Naive thymus-derived CD4-positive, alpha-beta T cell (primary cell): Measurements from ENCODE around the gene TUBB2B. TPM values are rescaled to one million over a fixed set of nuclear protein-coding genes. Genes with fewer than 3 reads are reported as not detected.
A peak's percentile ranks its signal among the peaks of the same experiment; 100 is the strongest.

Source experiments
- ATAC-seq: fragments of 150-1000 bp; cut with Tn5 transposase; 2 replicates; pipeline ENCODE4 v1.10.0; 2021; ENCODE audit warnings: mild to moderate bottlenecking, moderate library complexity
- CTCF ChIA-PET: fragments of 350-600 bp; sonication (Branson Sonifier 250); formaldehyde crosslinking; loops from one replicate; lab custom pipeline; 2021; ENCODE audit warnings: antibody characterized with exemption; lab: Charles Lee
- POLR2A ChIA-PET: fragments of 350-600 bp; sonication (Branson Sonifier 250); formaldehyde crosslinking; loops from one replicate; lab custom pipeline; 2021; ENCODE audit warnings: antibody characterized with exemption, inconsistent platforms; lab: Charles Lee
- DNase-seq, 9 donors: peaks; one replicate each; pipeline versions ENCODE4 v3.0.0 to v3.0.0-alpha.2; 2020 to 2022; ENCODE audit warnings: mixed read lengths in 1 of 9
- H3K27ac ChIP-seq: one replicate; pipeline ENCODE4 v1.7.0; 2013; ENCODE audit warnings: mild to moderate bottlenecking, low read depth, low read length, moderate library complexity
- H3K27me3 ChIP-seq, 2 donors: one replicate each; pipeline ENCODE4 v1.7.0; 2013; ENCODE audit warnings: low read length in 2 of 2, mild to moderate bottlenecking in 2 of 2, moderate library complexity in 2 of 2; ENCODE audit not compliant: control insufficient read depth in 2 of 2, insufficient read depth in 2 of 2
- H3K36me3 ChIP-seq, 3 experiments: 1 replicate in 2 of 3; 2 replicates in 1 of 3; pipeline ENCODE4 v1.7.0; 2013; ENCODE audit warnings: low read length in 3 of 3, mild to moderate bottlenecking in 3 of 3, moderate library complexity in 1 of 3; ENCODE audit not compliant: insufficient read depth in 3 of 3, control insufficient read depth in 2 of 3
- H3K4me1 ChIP-seq, 2 donors: one replicate each; pipeline ENCODE4 v1.7.0; 2013; ENCODE audit warnings: low read length in 2 of 2, mild to moderate bottlenecking in 2 of 2, moderate library complexity in 1 of 2; ENCODE audit not compliant: control insufficient read depth in 2 of 2, insufficient read depth in 2 of 2
- H3K4me3 ChIP-seq: 2 replicates; pipeline ENCODE4 v1.7.0; 2013; ENCODE audit warnings: mild to moderate bottlenecking, low read length
- H3K9me3 ChIP-seq, 3 experiments: 1 replicate in 2 of 3; 2 replicates in 1 of 3; pipeline ENCODE4 v1.7.0; 2013; ENCODE audit warnings: low read length in 3 of 3; ENCODE audit not compliant: control insufficient read depth in 2 of 3
- H3K27ac Mint-ChIP-seq, 9 donors: one replicate each; pipeline ENCODE4 v1.8.0; 2020 to 2022; ENCODE audit warnings: mixed read lengths in 9 of 9, mild to moderate bottlenecking in 8 of 9, moderate library complexity in 5 of 9, inconsistent platforms in 2 of 9
- H3K27me3 Mint-ChIP-seq, 5 donors: one replicate each; pipeline ENCODE4 v1.8.0; 2021 to 2022; ENCODE audit warnings: mixed read lengths in 5 of 5, mild to moderate bottlenecking in 1 of 5
- H3K36me3 Mint-ChIP-seq, 5 donors: one replicate each; pipeline ENCODE4 v1.8.0; 2020 to 2022; ENCODE audit warnings: mixed read lengths in 5 of 5, mild to moderate bottlenecking in 3 of 5, inconsistent platforms in 1 of 5
- H3K4me1 Mint-ChIP-seq, 7 donors: one replicate each; pipeline ENCODE4 v1.8.0; 2020 to 2022; ENCODE audit warnings: mixed read lengths in 7 of 7, mild to moderate bottlenecking in 3 of 7, inconsistent platforms in 1 of 7
- H3K4me3 Mint-ChIP-seq, 10 donors: one replicate each; pipeline ENCODE4 v1.8.0; 2020 to 2022; ENCODE audit warnings: mild to moderate bottlenecking in 10 of 10, mixed read lengths in 10 of 10, moderate library complexity in 6 of 10, inconsistent platforms in 2 of 10
- H3K9me3 Mint-ChIP-seq, 11 donors: one replicate each; pipeline ENCODE4 v1.8.0; 2020 to 2022; ENCODE audit warnings: mixed read lengths in 11 of 11, mild to moderate bottlenecking in 4 of 11, inconsistent platforms in 1 of 11, moderate library complexity in 1 of 11
- intact Hi-C, 2 donors: fragments of 100-400 bp; cut with micrococcal nuclease; formaldehyde crosslinking; loops; one replicate each; pipeline ENCODE4 v1.15.1; 2023
- polyA plus RNA-seq, 2 donors: library from polyadenylated mRNA; unstranded; fragments of 300-500 nt; fragmentation: Illumina TruSeq; gene quantifications; one replicate each; pipeline ENCODE4 v1.2.3, GENCODE V29; 2021
- total RNA-seq, 6 experiments: library from RNA in 5 of 6; stranded (reverse) in 5 of 6; gene quantifications; 1 replicate in 5 of 6; 2 replicates in 1 of 6; pipeline ENCODE4 v1.2.3 and lab custom pipeline; 2021 to 2026

Gene TUBB2B
- total and polyA plus RNA-seq, 7 experiments from 2014 or later: 0.18 to 1.6 (median 0.40) TPM; not detected in 3

DNA sequence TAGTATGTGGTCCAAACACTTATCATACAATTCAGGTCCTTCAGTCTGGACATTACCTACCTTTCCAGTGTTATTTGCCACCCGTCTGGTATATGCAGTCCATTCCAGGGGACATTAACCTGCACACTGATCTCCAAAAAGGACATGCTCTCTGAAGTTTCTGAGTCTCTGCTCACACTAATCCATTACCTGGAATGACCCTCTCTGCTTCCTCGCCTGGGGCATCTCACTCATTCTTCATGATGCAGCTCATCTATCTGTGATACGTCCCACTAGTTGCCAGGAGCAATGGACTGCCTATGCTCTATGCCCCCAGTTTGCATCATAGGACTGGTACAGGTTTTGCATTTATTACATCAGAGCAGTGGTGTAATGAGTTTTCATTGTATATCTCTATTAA is 5.9 kb upstream of the TUBB2B start:
- Histone ChIP-seq H3K9me3 (no peaks in the 10 kb centered on the region), H3K4me3 (no peak overlapping the region), H3K4me1 (peaks cover 21 to 28% of the 10 kb centered on the region in 2 donors), H3K27me3 (peaks cover 26 to 40% of the 10 kb centered on the region in 2 donors), H3K36me3 (no peaks in the 10 kb centered on the region), H3K27ac (no peak overlapping the region)
- CTCF ChIA-PET: interaction anchor here (0.7 kb wide), 1 partner anchor 19 kb away, joined by 3 read pairs; no protein-coding TSS in a partner anchor
- Mint-ChIP-seq H3K9me3 (peaks cover 0 to 6% (median 0%) of the 10 kb centered on the region in 11 donors), H3K27me3 (peaks cover 74 to 94% (median 88%) of the 10 kb centered on the region in 5 donors), H3K4me3 (no peak overlapping the region), H3K4me1 (peaks cover 22 to 47% (median 39%) of the 10 kb centered on the region in 7 donors), H3K27ac (no peak overlapping the region), H3K36me3 (no peaks in the 10 kb centered on the region)
- intact Hi-C loops: loop anchor here in 1 of 2 donors (5.0 kb wide), 1 partner anchor 91 kb away; no protein-coding TSS in a partner anchor
- POLR2A ChIA-PET: interaction anchor here (0.9 kb wide), 1 partner anchor 467 kb away, joined by 3 read pairs; no protein-coding TSS in a partner anchor
- no peak for ATAC-seq
- no peak for DNase-seq

DNA sequence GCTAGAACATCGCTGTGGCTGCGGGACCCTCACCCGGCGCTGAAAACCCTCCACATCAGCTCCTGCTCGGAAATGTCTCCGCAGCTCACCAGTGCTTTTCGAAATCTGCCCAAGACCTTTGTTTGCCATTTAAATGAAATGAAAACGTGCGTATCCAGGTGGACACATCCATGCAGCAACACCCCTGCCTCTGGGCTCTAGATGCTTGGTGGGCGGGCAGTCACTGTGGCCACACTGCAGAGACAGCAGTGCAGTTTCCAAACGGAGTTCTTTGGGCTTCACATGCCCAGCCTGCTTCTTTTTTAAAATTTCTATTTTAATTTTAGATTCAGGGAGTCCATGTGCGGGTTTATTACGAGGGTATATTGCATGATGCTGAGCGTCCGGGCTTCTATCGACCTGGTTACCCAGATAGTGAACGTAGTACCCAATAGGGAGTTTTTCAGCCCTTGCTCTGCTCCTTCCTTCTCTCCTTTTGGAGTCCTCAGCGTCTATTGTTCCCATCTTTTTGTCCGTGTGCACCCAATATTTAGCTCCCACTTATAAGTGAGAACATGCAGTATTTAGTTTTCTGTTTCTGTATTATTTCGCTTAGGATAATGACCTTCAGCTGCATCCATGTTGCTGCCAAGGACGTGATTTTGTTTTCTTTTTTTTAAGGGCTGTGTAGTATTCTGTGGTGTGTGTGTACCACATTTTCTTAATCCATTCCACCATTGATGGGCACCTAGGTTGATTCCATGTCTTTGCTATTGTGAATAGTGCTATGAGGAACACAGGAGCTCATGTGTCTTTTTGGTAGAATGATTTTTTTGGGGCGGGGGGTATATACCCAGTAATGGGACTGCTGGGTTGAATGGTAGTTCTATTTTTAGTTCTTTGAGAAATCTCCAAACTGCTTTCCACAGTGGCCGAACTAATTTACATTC is 4.8 kb upstream of the TUBB2B start:
- Histone ChIP-seq H3K27me3 (peaks cover 26 to 45% of the 10 kb centered on the region in 2 donors), H3K4me1 (peaks cover 31 to 37% of the 10 kb centered on the region in 2 donors), H3K9me3 (no peaks in the 10 kb centered on the region), H3K27ac (no peak overlapping the region), H3K36me3 (no peaks in the 10 kb centered on the region), H3K4me3 (peak overlapping the region; percentile 38)
- peak overlapping the region in 9 of 10 donors; percentile 26 to 92 (median 70) for H3K4me3 Mint-ChIP-seq
- POLR2A ChIA-PET: interaction anchor here (0.6 kb wide), 1 partner anchor 35 kb away, joined by 3 read pairs; no protein-coding TSS in a partner anchor
- peaks cover 0 to 6% (median 0%) of the 10 kb centered on the region in 11 donors for H3K9me3 Mint-ChIP-seq
- peaks cover 22 to 53% (median 39%) of the 10 kb centered on the region in 7 donors for H3K4me1 Mint-ChIP-seq
- H3K27ac Mint-ChIP-seq: peak overlapping the region in 1 of 9 donors; percentile 34
- intact Hi-C loops: loop anchor here in 1 of 2 donors (5.0 kb wide), 1 partner anchor 90 kb away; no protein-coding TSS in a partner anchor
- DNase-seq (no peak), ATAC-seq (no peak)
- H3K27me3 Mint-ChIP-seq: peaks cover 79 to 91% (median 87%) of the 10 kb centered on the region in 5 donors
- CTCF ChIA-PET: interaction anchor here (0.6 to 0.8 kb wide), 2 partner anchors 221 to 283 kb away, joined by 3 to 5 read pairs; no protein-coding TSS in a partner anchor
- peaks cover 0 to 1% (median 0%) of the 10 kb centered on the region in 5 donors for H3K36me3 Mint-ChIP-seq

DNA sequence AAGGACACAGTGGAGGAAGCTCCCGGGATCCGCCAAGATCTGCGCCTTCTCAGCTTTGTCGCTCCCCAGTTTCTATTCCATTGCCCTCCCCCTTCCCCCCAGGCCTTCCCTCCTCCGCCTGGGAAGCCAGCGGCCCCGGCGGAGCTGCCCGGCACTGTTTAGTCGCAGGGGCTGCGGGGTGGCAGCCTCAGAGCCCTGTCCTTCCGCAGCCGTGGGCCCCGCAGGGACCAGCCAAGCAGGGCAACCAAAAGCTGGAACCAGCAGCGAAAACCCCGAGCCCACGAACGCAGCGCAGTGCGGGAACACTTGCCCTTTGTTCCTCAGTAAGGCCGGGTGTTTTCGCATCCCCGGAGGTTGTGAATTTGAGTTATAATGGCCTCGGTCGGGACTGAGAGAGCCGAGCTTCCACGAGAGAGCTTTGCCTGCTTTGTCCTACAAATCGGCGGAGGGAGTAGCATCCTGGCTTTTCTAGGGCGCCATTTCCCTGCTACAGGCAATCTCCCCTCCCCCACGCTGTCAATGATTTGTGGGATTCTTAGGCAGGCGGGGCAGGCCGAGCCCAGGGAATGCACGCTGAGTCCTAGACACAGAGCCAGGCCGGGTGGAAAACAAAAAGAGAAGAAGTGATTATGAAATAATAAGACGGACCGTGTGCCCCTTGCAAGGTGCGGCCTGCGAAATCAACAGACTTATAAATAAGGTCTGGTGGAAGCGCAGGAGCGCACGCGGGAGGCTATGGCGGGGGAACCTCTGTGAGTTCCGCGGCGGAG is 4.0 kb upstream of the TUBB2B start:
- ATAC-seq (no peak), DNase-seq (peak in 2 of 9 donors; percentile 11 to 20)
- H3K27ac Mint-ChIP-seq: no peak overlapping the region
- ChIA-PET POLR2A (interaction anchor here (0.8 to 1.4 kb wide), 3 partner anchors 20 to 242 kb away, joined by 3 to 4 read pairs (median 4); no protein-coding TSS in a partner anchor), CTCF (interaction anchor here (0.7 kb wide), 1 partner anchor 513 kb away, joined by 3 read pairs; no protein-coding TSS in a partner anchor)
- peaks cover 38 to 45% of the 10 kb centered on the region in 2 donors for H3K4me1 ChIP-seq
- H3K4me3 Mint-ChIP-seq: peak overlapping the region; percentile 26 to 92 (median 67)
- H3K36me3 ChIP-seq: no peaks in the 10 kb centered on the region
- H3K27me3 ChIP-seq: peaks cover 26 to 49% of the 10 kb centered on the region in 2 donors
- intact Hi-C loops: loop anchor here in 1 of 2 donors (2.0 to 5.0 kb wide), 2 partner anchors 89 to 1619 kb away; no protein-coding TSS in a partner anchor
- H3K9me3 Mint-ChIP-seq: peaks cover 0 to 6% (median 0%) of the 10 kb centered on the region in 11 donors
- peaks cover 0 to 1% (median 0%) of the 10 kb centered on the region in 5 donors for H3K36me3 Mint-ChIP-seq
- H3K9me3 ChIP-seq: no peaks in the 10 kb centered on the region
- H3K27ac ChIP-seq: no peak overlapping the region
- H3K4me1 Mint-ChIP-seq: peaks cover 25 to 61% (median 42%) of the 10 kb centered on the region in 7 donors
- peaks cover 73 to 91% (median 88%) of the 10 kb centered on the region in 5 donors for H3K27me3 Mint-ChIP-seq
- H3K4me3 ChIP-seq: peak overlapping the region; percentile 38

DNA sequence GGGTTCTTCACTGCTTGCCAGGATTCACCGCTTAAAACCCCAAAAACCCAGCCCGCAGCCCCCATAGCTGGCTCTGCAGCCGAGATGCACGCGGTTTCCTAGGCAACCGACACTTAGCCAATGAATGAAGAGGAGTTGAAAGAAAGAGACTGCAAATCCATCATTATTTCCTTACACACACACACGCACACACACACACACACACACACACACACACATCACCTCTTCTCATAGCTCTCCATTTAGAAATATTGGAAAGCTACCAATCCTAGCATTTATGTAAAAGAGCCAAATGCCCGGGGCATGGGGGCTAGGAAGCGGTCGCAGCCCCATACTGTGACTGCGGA is 3.4 kb upstream of the TUBB2B start:
- Histone ChIP-seq H3K4me3 (no peak overlapping the region), H3K4me1 (peaks cover 38 to 45% of the 10 kb centered on the region in 2 donors), H3K9me3 (no peaks in the 10 kb centered on the region), H3K27ac (no peak overlapping the region), H3K36me3 (no peaks in the 10 kb centered on the region), H3K27me3 (peaks cover 30 to 50% of the 10 kb centered on the region in 2 donors)
- Mint-ChIP-seq H3K4me3 (peak overlapping the region; percentile 26 to 92 (median 54)), H3K27ac (peak overlapping the region in 1 of 9 donors; percentile 73), H3K9me3 (peaks cover 0 to 6% (median 0%) of the 10 kb centered on the region in 11 donors), H3K27me3 (peaks cover 73 to 91% (median 88%) of the 10 kb centered on the region in 5 donors), H3K4me1 (peaks cover 25 to 65% (median 42%) of the 10 kb centered on the region in 7 donors), H3K36me3 (peaks cover 0 to 1% (median 0%) of the 10 kb centered on the region in 5 donors)
- POLR2A ChIA-PET: interaction anchor here (0.6 to 1.4 kb wide), 4 partner anchors 21 to 292 kb away, joined by 3 to 4 read pairs (median 4); no protein-coding TSS in a partner anchor
- intact Hi-C loops: loop anchor here in 1 of 2 donors (2.0 to 5.0 kb wide), 2 partner anchors 89 to 1618 kb away; no protein-coding TSS in a partner anchor
- CTCF ChIA-PET: no interaction called here
- DNase-seq (no peak), ATAC-seq (no peak)

DNA sequence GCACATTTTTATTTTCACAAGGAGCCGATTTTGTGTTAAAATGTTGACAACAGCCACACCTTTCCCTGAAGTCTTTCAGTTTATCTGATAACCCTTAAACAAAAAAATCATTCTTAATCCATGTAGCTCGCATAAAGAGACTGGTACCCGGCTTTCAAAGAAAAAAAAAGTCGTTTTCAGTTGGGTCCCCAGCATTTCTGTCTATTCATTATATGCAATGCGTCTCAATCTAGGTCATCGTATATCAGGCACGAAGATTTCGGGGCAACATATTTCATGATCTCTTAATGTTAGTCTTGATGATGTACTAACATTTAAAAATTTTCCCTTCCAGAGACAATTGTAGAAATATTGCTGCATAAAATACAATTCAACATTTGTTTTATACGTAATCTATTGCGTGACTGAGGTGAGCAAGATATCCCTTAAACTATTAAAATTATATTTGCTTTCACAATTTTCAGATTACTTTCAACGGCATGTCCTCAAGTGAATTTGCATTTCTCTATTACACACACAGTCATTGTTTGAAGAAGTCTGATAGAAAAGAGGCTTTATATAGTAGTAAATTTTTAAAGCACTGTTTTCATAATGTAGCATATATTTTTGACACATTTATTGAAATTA is 2.9 kb upstream of the TUBB2B start:
- Mint-ChIP-seq H3K36me3 (peaks cover 0 to 1% (median 0%) of the 10 kb centered on the region in 5 donors), H3K27me3 (peaks cover 68 to 90% (median 87%) of the 10 kb centered on the region in 5 donors), H3K4me3 (peak overlapping the region in 9 of 10 donors; percentile 15 to 92 (median 89)), H3K4me1 (peaks cover 25 to 65% (median 39%) of the 10 kb centered on the region in 7 donors), H3K27ac (peak overlapping the region in 1 of 9 donors; percentile 73), H3K9me3 (peaks cover 0 to 6% (median 0%) of the 10 kb centered on the region in 11 donors)
- Histone ChIP-seq H3K27me3 (peaks cover 30 to 50% of the 10 kb centered on the region in 2 donors), H3K36me3 (no peaks in the 10 kb centered on the region), H3K4me1 (peaks cover 38 to 45% of the 10 kb centered on the region in 2 donors), H3K4me3 (no peak overlapping the region), H3K27ac (no peak overlapping the region), H3K9me3 (no peaks in the 10 kb centered on the region)
- CTCF ChIA-PET: interaction anchor here (0.8 kb wide), 1 partner anchor 19 kb away, joined by 9 read pairs; no protein-coding TSS in a partner anchor
- POLR2A ChIA-PET: interaction anchor here (0.6 to 1.4 kb wide), 6 partner anchors 21 to 292 kb away, joined by 3 to 7 read pairs (median 4); no protein-coding TSS in a partner anchor
- intact Hi-C loops: loop anchor here in 1 of 2 donors (2.0 to 5.0 kb wide), 2 partner anchors 88 to 1618 kb away; no protein-coding TSS in a partner anchor
- no peak for DNase-seq
- no peak for ATAC-seq
